ENCODE results near the gene TPTE2. TPM values are rescaled to one million over a fixed set of nuclear protein-coding genes. Genes with fewer than 3 reads are reported as not detected.

The TPTE2 gene
- total RNA-seq, 4 donors from 2014 or later, result not detected

DNA sequence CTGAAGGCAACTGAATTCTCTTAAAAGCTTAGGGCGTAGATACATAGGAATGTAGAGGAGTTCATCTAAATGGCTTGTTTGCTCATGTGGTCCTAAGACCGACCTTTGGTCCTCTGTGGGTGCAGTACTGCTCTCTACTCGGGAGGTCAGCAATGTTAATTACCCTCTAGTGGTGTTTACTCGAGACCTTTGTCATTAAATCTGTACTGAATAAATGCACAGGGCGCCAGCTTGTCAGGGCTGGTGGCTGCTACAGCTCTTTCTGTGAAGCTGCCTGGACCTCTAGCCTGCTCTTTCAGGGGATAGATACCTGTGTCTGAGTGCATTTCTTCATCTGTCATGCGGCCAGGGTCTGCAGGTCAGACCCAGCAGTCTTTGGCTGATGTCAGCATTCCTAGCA lies 43.0 kb upstream of the TPTE2 start:
- Histone ChIP-seq H3K27ac (no peak overlapping the region), H3K36me3 (no peaks in the 10 kb centered on the region), H3K4me3 (no peak overlapping the region), H3K9me3 (no peaks in the 10 kb centered on the region), H3K27me3 (peaks cover 0 to 46% (median 0%) of the 10 kb centered on the region in 4 donors), H3K4me1 (peaks cover 8 to 23% (median 10%) of the 10 kb centered on the region in 3 donors)
- 69 to 81% methylated on average over 6 of the region's 6 CpGs for WGBS, 2 donors
- no peak for TF ChIP-seq POLR2A (IDR thresholded peaks at IDR 0.05)
- TF ChIP-seq, protein P1, sequence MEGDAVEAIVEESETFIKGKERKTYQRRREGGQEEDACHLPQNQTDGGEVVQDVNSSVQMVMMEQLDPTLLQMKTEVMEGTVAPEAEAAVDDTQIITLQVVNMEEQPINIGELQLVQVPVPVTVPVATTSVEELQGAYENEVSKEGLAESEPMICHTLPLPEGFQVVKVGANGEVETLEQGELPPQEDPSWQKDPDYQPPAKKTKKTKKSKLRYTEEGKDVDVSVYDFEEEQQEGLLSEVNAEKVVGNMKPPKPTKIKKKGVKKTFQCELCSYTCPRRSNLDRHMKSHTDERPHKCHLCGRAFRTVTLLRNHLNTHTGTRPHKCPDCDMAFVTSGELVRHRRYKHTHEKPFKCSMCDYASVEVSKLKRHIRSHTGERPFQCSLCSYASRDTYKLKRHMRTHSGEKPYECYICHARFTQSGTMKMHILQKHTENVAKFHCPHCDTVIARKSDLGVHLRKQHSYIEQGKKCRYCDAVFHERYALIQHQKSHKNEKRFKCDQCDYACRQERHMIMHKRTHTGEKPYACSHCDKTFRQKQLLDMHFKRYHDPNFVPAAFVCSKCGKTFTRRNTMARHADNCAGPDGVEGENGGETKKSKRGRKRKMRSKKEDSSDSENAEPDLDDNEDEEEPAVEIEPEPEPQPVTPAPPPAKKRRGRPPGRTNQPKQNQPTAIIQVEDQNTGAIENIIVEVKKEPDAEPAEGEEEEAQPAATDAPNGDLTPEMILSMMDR (IDR thresholded peaks at IDR 0.05), result no peak
- intact Hi-C loops (cut with DNase I), result no loop called here
- no peak for DNase-seq

DNA sequence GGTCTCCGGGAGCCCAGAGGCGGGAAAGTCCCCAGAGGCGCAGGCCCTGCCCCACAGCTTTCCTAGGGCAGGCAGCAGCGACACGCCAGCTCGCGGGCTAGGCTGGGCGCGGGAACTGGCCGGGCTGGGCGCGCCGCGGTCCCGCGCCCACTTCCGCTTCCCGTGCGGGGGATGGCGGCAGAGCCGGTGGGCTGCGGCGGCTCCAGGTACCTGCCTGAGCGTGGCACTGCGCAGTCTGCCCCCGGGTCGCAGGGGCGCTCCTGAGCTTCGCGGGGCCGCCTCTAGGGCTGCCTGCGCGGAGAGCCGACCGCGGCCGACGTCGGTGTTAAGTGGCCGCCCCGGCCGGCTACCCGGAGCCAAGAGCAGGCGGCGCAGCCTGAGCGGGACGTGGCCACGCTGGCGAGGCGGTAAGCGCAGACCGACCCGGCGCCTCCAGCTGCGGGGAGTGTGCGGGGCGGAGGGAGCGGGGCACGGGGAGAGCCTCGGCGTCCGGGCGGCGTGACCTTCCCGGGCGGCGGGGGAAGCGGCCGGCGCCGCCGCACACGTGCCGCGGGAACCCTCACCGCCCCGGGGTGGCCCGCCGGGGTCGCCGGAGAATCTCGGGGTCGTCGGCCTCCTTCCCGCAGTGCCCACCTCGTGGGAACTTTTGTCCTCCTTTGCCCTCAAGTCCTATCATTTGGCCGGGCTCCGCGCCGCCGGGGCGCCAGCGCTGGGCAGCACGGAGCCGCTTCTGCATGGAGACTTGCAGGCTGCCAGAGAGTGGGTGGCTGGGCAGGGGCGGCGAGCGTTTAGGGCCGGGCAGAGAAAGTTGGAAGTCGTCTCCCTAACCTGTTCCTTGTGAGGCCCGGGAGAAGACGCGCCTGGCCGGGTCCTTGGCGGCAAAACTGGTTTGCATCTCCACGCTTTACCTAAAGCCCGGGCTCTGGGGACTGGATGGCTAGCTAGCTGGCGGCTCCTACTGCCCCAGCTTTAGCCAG lies 40.7 kb upstream of the TPTE2 start:
- intact Hi-C loops (cut with DNase I), result no loop called here
- Histone ChIP-seq H3K4me3 (peak overlapping the region; percentile 37 to 88 (median 60)), H3K27me3 (peaks cover 0 to 62% (median 0%) of the 10 kb centered on the region in 4 donors), H3K9me3 (no peaks in the 10 kb centered on the region), H3K36me3 (no peaks in the 10 kb centered on the region), H3K4me1 (peaks cover 8 to 23% (median 10%) of the 10 kb centered on the region in 3 donors), H3K27ac (peak overlapping the region in 1 of 4 donors; percentile 53)
- TF ChIP-seq POLR2A (IDR thresholded peaks at IDR 0.05), result no peak
- TF ChIP-seq, protein P1 (IDR thresholded peaks at IDR 0.05), result peak in 1 of 6 experiments; percentile 39
- 0 to 17% methylated on average over 2 to 16 of the region's 108 CpGs for WGBS, 2 donors
- DNase-seq, result no peak

DNA sequence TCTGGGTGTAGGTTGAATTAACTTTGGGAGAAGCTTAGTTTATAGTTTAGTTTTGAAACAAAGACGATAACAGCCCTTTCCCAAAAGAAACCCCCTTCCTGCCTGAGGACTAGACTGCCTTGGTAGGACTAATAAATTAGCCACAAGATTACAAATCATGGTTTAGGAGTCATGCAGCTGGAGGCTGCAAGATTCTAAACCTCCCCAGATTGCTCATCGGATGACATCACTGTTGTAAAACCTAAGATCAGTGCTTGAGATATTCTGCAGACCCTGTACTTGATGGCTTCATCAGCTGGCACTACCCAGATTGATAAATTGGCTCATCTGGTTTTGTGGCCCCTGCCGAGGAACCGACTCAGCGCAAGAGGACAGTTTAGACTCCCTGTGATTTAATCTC lies 36.2 kb upstream of the TPTE2 start:
- Histone ChIP-seq H3K4me3 (no peak overlapping the region), H3K27ac (no peak overlapping the region), H3K9me3 (no peaks in the 10 kb centered on the region), H3K4me1 (peaks cover 3 to 13% (median 5%) of the 10 kb centered on the region in 3 donors), H3K36me3 (no peaks in the 10 kb centered on the region), H3K27me3 (peaks cover 0 to 38% (median 0%) of the 10 kb centered on the region in 4 donors)
- WGBS, 2 donors, result 77% methylated on average over 5 of the region's 5 CpGs
- no peak for DNase-seq
- no peak for TF ChIP-seq POLR2A (IDR thresholded peaks at IDR 0.05)
- TF ChIP-seq, protein P1 (IDR thresholded peaks at IDR 0.05), result no peak
- intact Hi-C loops (cut with DNase I), result no loop called here

DNA sequence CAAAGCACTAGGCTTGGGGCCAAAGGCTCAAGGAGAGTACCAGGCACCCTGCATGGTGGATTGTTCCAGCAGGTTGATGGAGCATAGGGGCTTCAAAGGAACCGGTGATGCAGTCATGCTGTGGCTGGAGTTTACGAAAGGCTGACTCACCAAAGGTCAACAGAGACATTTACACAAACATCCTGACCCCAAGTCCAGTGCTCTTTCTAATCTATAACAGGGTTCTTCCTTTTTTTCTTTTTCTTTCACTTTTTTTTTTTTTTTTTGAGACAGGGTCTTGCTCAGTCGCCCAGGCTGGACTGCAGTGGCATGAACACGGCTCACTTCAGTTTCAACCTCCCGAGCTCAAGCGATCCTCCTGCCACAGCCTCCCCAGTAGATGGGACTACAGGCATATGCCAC lies 35.6 kb upstream of the TPTE2 start:
- Histone ChIP-seq H3K36me3 (no peaks in the 10 kb centered on the region), H3K27me3 (peaks cover 0 to 33% (median 0%) of the 10 kb centered on the region in 4 donors), H3K4me3 (no peak overlapping the region), H3K4me1 (peaks cover 0 to 7% (median 3%) of the 10 kb centered on the region in 3 donors), H3K9me3 (no peaks in the 10 kb centered on the region), H3K27ac (no peak overlapping the region)
- no peak for TF ChIP-seq POLR2A (IDR thresholded peaks at IDR 0.05)
- TF ChIP-seq, protein P1 (IDR thresholded peaks at IDR 0.05), result no peak
- WGBS, 2 donors, result 60 to 78% methylated on average over 3 to 6 of the region's 6 CpGs
- DNase-seq, result no peak
- intact Hi-C loops (cut with DNase I), result no loop called here

DNA sequence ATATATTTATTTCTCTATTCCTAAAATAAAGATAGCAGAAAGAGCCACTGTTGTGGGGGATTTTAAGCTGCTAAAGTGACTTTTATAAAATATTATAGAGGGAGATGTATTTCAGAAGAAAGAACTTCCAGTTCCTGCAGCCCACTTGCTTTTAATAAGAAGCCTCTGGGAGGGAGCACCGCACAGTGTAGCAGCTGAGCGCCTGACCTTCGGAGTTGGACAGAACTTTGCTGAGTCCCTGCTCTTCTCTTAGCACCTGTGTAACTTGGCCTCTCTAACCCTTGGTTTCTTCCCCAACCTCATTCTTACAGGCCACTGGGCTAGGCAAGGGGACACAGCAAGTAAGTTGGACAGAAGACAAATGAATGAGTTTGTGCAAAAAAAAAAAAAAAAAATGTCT lies 34.8 kb upstream of the TPTE2 start:
- H3K4me3 ChIP-seq, result no peak overlapping the region
- no peak for DNase-seq
- 81 to 100% methylated on average over 3 of the region's 3 CpGs for WGBS, 2 donors
- no peak overlapping the region for H3K27ac ChIP-seq
- H3K4me1 ChIP-seq, result no peaks in the 10 kb centered on the region
- intact Hi-C loops (cut with DNase I), result no loop called here
- TF ChIP-seq POLR2A (IDR thresholded peaks at IDR 0.05), result no peak
- TF ChIP-seq, protein P1 (IDR thresholded peaks at IDR 0.05), result no peak
- H3K27me3 ChIP-seq, result peaks cover 0 to 24% (median 0%) of the 10 kb centered on the region in 4 donors
- no peaks in the 10 kb centered on the region for H3K36me3 ChIP-seq
- no peaks in the 10 kb centered on the region for H3K9me3 ChIP-seq
